ENCODE results near the gene OGFOD2. TPM values are rescaled to one million over a fixed set of nuclear protein-coding genes. Genes with fewer than 3 reads are reported as not detected.

The OGFOD2 gene
- polyA plus RNA-seq, 3 donors, result 17.6 to 21.2 (median 19.4) TPM

DNA sequence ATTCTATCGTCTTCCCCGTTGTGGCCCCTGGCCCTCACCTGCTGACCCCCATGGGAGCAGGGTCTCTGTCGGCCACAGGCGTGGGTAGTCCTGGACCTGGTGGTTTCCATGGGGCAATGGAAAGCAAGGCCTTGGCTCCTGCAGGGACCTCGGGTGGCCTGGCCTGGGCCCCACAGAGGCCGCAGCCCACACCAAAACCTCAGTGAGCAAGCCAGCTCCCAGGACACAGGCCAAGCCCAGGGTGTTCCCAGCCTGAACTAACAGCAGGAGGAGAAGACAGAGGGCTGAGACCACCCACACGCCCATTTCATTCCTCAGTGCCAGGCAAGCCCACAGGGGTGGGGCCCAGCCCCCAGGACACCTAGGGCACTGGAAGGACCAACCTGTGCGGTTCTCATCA lies 25.6 kb upstream of the OGFOD2 start:
- no peak for DNase-seq

GRCh38 chr12:122949816-122950675 lies 25.0 kb upstream of the OGFOD2 start:
- DNase-seq, result no peak

GRCh38 chr12:122951406-122951805 lies 23.6 kb upstream of the OGFOD2 start:
- DNase-seq, result no peak

DNA sequence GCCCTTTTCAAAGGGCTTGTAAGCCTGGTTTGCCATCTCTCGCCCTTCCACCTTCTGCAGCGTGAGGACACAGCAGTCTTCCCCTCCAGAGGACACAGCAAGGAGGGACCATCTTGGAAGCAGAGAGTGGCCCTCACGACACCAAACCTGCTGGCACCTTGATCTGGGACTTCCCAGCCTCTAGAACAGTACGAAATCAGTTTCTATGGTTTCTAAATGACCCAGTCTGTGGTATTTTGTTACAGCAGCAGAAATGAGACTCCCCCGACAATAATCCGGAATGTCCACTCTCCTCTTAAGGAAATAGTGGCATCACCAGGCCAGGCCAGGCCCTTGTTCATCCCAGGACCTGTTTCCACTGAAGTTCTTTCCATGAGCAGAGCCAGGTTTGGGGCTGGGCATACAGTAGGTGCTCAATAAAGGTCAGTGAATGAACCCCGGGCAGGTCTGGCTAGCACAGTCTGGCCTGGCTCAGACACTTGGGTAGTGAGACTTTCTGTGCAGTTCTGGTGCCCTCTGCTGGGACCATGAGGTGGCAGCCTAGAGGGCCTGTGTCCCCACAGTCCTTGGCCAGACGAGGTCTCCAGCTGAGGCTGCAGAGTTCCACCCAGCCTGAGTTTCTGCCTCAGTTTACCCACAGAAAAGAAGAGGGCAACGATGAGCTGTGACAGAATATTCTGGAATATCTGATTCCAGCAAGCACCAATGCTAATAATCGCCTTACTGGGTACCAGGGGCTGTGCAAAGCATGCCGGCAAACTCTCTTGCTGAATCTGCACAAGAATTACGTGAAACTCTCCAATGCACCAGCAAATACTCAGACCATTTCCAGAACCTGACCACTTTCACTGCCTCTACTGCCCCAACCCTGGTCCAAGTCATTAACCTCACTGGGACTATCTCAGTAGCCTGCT lies 22.8 kb upstream of the OGFOD2 start:
- no peak for DNase-seq

GRCh38 chr12:122955156-122955555 lies 19.9 kb upstream of the OGFOD2 start:
- DNase-seq, result no peak

DNA sequence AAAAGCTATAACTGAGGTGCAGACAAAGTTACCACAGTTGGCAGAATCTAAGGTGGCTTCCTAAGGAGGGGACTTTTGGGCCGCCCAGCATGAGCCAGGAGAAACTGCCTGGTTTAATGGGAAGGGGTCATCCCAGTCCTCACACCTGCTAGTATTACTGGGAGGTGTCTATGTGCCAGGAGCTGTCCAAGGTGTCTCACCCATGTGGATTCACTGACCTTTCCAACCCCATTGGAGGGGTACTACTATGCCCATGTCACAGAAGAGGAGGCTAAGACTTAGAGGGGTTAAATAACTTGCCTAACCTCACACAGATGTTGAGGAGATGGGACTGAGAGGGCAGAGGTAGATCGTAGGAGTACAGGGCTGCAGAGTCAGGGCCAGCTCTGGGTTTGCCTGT lies 19.0 kb upstream of the OGFOD2 start:
- no peak for DNase-seq

- no peak for DNase-seq
These were observed 16.7 kb upstream of the OGFOD2 start for GRCh38 chr12:122958198-122958888.

GRCh38 chr12:122959566-122960192 lies 15.4 kb upstream of the OGFOD2 start:
- DNase-seq, result no peak

- no peak for DNase-seq
These were observed 14.9 kb upstream of the OGFOD2 start for GRCh38 chr12:122960193-122960569.

- no peak for DNase-seq
These were observed 13.3 kb upstream of the OGFOD2 start for GRCh38 chr12:122961531-122962329.

DNA sequence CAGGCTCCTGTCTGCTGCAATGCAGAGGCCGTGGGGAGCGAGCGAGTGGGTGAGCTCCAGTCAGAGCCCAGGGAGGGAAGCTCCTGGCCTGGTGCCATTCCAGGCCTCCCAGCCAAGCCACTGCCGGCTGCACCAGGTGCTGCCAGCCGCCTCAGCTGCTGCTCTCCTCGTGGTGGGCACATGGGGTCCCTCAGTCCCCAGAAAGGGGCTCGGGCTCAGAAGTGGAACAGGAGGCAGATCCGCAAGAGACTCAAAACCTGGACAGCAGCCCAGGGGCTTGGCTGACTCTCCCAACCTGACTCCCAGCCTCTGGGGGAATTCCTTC lies 11.1 kb upstream of the OGFOD2 start:
- DNase-seq, result no peak

DNA sequence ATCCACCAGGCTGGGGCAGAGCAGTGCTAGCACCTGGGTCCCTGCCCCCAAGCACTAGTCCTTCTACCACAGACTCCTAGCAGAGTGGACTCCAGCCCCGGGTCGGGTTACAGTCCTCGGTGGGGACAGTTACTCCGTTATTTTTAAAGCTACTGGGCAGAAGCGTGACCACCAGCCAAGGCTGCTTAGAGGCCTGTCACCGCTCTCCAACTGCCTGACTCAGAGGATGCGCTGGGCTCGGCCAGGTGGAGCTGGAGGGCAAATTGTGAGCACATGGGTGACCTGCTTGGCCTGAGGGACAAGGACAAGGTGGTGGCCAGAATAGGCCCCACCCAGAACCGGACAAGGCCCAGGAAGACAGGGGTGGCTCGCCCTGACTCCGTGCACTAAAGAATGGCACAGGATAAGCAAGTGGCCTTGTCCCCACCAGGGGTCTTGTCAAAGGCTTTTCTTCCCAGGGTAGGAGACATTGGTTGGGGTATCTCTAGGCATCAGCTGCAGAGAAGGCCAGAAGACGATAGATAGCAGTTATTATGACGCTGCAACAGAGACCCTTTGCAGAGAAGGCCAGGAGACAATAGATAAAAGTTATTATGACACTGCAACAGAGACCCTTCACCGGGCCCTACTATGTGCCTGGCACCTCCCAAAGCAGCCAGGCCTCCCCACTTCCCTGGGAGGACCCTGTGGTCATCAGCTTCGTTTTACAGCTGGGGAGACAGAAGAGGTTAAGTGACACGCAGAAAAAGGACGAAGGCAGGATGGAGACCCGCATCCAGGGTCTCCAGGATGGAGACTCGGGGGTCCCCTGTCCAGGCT lies 10.4 kb upstream of the OGFOD2 start:
- no peak for DNase-seq

DNA sequence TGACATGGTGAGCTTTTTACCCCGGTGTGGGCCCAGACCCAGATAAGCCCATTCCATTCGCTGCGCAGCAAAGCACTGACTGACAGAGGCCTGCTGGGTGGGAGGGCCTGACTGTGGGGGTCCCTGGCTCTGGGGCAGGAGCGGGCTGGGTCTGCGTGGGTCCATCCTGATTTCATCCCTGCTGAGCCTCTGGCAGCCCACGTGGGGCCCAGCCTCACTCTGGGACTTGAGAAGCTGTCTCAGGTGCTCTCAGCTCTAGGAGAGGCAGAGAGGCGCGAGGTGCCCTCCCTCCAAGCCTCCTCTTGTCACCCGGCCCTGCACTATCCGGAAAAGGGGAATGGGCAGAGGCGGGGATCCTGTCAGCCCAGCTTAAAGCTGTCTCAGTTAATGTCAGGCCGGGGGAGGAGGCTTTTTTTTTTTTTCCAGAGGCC lies 9.7 kb upstream of the OGFOD2 start:
- DNase-seq, result no peak

DNA sequence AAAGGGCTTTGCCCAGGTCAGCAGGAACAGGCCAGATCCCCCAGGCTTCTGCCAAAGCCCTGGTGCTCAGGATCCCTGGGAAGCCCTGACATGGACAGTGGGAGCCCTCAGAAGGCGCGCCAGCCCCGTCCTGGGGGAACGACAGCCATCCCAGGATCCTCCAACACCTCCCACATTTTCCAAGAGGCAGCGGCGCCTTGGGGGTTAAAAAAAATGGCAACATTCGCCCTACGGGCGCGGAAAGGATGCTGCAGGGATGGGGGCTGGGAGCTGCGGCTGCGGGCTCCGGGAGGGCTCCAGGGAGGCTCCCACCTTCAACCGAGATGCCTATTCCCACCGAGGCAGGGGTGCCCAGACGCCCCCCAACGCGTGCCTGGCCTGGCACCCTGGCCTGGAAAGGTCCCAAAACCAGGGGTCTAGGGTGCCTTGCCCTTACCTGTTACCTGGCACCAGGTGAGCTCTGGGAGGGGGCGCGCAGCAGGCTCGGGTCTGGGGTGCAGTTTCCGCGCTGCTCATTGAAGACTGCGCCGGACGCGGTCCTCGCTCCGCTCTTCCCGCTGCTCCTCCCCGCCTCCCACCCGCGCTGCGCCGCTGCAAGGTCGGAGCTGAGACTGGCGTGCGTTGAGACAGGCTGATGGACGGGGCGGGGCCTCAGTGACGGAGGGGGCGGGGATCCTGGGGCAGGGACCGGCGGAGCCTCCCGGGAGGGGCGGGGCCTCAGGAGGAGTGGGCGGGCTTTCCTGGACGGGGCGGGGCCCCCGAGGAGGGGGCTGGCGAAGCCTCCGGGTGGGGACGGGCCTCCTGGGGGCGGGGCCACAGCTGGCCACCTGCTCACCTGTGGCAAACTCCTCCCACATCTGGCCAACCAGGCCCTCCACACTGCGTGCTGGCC lies 8.9 kb upstream of the OGFOD2 start, which contains the start of gene ABCB9:
TSS of gene ABCB9 (minus strand) at position 613 of the 892 bp plus-strand sequence. CDS start 6,228 bp downstream, outside the sequence.
- peak; percentile 89 for DNase-seq

GRCh38 chr12:122966743-122967550 lies 8.1 kb upstream of the OGFOD2 start:
- no peak for DNase-seq

- no peak for DNase-seq
These were observed 6.9 kb upstream of the OGFOD2 start for GRCh38 chr12:122968104-122968503.

DNA sequence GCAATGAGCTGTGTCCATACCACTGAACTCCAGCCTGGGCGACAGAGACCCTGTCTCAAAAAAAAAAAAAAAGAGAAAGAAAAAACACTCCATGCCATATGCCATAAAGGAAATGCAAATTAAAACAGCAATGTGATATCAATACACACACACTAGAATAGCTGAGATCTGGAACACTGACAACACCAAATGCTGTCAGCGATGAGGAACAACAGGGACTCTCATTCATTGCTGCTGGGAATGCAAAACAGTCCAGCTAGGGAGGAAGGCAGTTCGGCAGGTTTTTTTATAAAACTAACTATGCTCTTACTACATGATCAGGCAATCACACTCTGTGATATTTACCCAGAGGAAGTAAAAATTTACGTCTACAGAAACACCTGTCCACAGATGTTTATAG lies 5.4 kb upstream of the OGFOD2 start:
- DNase-seq, result no peak

Measured in renal pelvis (tissue), 4 donors.